ENCODE measurements around the gene TF.

TF gene

DNA sequence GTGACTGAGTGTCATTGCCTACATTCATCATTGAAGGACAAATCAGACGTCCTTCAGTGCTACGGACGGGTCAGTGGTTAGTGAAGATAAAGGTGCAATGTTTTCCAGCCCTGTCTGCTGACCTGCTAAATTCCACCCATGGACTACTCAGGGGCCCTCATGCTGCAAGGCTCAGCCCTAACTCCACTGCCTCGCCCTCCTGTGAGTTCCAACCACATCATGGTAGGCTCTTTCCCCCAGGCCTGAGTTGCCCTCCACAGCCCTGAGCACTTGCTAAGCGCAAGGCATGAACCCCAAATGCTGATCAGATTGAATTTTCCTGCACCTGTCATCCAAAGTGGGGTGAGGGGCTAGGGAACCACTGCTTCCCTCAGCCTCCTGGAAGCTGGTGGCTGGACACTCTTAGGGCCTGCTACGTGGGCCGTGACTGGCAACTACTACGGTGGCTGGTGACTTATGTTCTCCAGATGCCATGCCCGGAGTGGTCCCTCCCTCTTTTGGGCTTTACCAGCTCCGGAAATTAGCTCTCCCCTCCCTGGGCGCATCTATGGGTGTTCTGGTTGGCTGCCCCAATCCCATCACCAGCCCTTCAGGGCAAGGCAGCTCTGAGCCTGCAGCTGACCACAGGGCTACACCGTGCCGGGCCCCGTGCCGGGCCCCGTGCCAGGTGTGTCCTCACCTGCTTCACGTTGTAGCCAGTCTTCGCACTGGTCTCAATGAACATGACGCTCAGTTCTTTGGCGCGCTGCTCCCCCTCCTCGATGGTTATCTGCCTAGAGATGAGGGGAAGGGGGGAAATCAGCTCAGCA lies 91.5 kb downstream of the TF start:
- DNase-seq: no peak

DNA sequence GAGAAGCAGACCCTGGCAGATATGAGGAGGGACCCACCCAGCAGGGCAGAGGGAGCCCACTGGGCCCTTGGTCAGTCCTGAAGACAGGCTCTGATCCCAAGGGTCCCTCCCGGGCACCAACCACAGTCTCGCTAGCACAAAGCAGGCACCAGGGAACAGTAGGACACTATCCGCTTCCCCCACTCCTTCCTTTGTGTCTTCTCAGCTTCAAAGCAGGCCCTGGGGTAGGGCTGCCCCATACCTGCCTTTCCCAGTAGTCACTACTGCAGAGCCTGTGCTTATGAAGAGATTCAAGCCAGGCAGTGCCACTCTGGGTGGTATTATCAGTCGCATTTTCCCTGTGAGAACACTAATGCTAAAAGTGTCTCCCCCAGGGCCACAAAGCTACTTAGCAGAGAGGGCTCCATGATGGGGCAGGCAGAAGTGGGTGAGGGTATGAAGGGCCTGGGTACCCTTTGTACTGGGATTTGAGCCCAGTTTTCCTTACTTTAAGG lies 92.2 kb downstream of the TF start:
- no peak for DNase-seq

DNA sequence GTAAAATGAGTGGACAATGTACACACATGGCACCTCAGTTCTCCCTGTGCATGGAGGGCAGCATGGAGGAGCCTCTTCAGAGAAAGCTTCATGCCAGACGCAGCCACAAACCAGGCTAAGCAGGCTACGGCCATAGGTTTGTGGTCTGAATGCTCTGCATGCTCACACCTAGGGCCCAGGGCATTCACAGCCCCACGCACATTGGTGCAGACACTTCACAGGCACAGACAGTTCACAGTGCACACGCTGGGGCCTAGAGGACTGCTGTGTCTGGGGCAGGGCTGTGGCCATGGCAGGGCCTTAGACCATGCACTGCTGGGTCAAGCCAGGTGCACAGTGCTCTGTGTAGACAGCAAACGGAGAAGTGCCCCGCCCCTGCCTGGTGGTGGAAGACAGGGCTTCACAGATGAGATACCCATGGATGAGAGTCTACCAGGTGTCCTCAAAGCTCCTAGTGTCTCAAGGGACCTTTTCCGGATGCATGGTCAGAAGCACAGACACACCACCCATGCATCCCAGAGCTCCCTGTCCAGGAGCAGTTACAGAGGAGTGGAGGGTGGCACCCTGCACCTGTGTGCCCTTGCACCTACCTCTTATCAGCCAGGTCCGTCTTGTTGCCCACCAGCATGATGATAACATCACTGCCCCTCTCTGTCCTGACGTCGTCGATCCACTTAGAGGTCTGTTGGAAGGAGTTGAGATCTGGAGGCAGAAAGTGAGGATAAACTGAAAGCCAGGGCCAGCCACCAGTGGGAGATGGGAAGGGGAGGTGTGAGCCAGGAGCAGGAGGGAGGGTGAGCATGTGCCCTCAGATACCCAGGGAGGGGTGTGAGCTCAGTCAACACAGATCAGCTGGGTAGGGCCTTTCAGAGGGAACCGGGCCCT lies 93.0 kb downstream of the TF start:
- DNase-seq: no peak

DNA sequence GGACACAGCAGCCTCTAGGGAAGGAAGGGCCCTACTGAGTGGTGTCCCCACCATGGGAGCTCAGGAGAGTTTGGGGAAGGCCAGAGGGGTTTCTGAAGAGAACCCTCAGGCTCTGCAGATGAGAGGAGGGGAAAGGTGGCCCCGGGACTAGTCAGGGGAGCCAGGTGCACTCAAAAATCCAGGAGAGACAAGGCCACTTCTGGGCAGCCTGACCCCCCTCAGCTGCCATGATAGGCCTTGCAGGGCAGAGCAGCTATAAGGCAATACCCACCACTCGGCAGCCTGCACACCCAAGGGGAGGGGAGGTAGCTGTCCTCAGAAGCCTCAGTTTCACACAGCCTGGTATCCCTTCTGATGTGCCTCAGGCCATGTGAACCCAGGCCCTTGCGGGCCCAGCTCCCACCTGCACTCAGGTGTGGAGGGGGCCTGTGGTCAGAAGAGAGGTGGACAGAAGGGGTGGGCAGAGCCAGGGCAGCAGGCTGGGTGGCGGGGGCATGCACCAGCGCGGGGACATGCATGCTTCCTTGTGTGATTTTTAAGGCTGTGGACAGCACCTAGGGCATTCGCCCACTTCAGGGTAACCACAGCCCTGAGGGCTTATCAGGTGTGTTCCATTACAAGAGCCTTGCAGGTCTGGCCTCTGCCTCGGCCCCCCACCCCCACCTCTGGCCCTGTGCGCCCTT lies 94.0 kb downstream of the TF start:
- no peak for DNase-seq

DNA sequence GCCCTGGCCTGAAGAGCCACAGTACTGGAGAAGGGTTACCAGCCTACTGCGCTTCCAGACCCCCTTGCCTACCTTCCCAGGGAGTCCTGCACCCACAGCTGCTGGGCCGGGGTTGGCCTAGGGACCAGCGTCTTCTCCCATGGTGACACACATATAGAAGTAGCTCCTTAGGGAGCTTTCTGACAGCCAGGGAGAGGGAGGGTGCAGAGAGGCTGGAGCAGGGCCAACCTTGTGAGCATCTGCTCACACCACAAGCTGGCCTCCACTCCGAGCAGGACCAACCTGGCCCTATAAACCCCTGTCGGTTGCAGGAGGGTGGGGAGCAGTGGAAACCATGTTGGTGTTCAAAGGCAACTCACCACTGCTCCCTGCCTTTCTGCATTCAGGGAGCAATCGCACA lies 94.6 kb downstream of the TF start:
- DNase-seq: no peak

DNA sequence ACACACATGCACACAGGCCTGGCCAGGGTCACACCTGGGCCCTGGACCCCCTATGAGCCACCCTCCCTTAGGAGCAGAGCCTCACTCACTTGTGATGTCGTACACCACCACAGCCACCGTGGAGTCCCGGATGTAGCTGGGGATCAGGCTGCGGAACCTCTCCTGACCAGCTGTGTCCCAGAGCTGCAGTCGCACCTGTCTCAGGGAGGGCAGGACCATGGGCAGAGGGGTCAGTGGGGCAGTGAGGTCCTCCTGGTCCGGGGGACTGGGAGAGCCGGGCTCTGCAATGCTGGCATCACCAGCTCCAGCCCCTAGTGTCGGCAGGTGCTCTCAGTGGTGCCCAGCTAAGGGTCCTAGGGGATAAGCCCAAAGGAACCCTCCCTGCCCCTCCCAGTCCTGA lies 95.0 kb downstream of the TF start:
- no peak for DNase-seq

DNA sequence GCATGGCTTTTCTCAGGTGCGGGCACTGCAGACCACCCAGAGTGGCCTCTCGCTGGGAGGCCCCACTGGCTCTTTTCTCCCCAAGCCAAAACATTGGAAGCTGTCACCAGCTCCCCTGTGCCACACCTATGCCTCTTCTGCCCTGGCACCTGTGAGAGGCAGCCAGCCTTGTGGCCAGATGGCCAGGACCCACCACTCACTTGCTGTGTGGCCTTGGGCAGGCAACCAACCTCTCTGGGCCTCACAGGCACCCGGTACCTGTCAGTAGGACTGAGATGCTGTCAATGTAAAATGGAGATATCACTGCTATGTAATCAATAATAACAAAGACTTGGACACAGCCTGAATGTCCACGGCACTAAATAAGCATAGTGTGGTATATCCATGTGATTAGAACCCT lies 96.0 kb downstream of the TF start:
- DNase-seq: no peak

DNA sequence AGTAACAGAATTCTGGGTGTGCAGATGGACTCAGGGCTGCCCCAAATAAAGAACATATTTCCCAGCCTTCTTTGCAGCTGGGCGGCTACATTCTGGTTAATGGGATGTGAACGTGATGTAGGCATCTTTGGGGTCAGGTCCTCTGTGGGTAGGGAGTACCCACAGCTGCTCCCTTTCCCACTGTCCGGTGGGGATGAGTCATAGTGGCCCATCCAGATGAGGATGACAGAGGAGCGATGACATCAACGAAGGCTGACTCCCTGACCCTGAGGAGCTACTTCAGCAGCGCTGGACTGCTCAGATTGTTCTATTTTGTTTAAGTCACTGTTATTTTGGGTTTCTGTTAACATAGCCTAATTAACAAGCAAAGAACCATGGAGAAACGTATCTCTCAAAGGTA lies 97.4 kb downstream of the TF start:
- no peak for DNase-seq

DNA sequence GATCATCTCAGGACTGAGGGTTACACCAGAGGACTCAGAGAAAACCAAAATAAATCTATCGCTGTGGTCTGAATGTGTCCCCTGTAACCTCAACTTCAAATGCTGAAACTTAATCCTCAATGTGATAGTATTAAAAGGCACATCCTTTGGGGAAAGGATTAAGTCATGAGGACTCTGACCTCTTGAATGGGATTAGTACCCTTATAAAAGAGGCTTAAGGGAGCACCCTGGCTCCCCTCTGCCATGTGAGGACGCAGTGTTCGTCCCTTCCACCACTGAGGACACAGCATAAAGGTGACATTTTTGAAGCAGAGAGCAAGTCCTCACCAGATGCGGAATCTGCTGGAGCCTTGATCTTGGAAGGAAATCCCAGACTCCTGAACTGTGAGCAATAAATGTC lies 98.9 kb downstream of the TF start:
- DNase-seq: no peak

All from cerebellar nuclear complex (tissue), 1 donor.